HepG2 (cell line): Measurements from ENCODE around the gene TMEM74B. TPM values are rescaled to one million over a fixed set of nuclear protein-coding genes. Genes with fewer than 3 reads are reported as not detected.

Source experiments
- BRCA1 ChIP-seq: sonication (generic); formaldehyde crosslinking; IDR thresholded peaks from 2 replicates; pipeline ENCODE4 v1.4.0; 2020; ENCODE audit warnings: missing genetic modification reagents
- CHD2 ChIP-seq: IDR thresholded peaks from 2 replicates; pipeline ENCODE4 v1.6.1; 2011; ENCODE audit warnings: low read depth, low read length, improper control_type of control experiment
- ELF4 ChIP-seq: sonication (generic); formaldehyde crosslinking; IDR thresholded peaks from 2 replicates; pipeline ENCODE4 v1.5.0; 2020; ENCODE audit warnings: missing genetic modification reagents, mild to moderate bottlenecking, moderate library complexity, borderline replicate concordance
- ETV6 ChIP-seq: sonication (generic); formaldehyde crosslinking; conservative IDR thresholded peaks from 2 replicates; pipeline ENCODE4 v1.4.0; 2020; ENCODE audit warnings: missing genetic modification reagents
- FLYWCH1 ChIP-seq: sonication (generic); formaldehyde crosslinking; IDR thresholded peaks from 2 replicates; pipeline ENCODE4 v1.8.1; 2023; ENCODE audit warnings: mild to moderate bottlenecking, missing genetic modification reagents
- FOXK1 ChIP-seq: sonication (generic); formaldehyde crosslinking; IDR thresholded peaks from 2 replicates; pipeline ENCODE4 v1.4.0; 2020; ENCODE audit warnings: low read depth, missing genetic modification reagents, borderline replicate concordance
- HMGA1 ChIP-seq: sonication (generic); formaldehyde crosslinking; conservative IDR thresholded peaks from 2 replicates; pipeline ENCODE4 v1.4.0; 2020; ENCODE audit warnings: missing genetic modification reagents
- JUNB ChIP-seq: sonication (generic); formaldehyde crosslinking; IDR thresholded peaks from 2 replicates; pipeline ENCODE4 v1.8.0; 2022; ENCODE audit warnings: missing genetic modification reagents, mild to moderate bottlenecking, borderline replicate concordance
- KDM3A ChIP-seq: IDR thresholded peaks from 2 replicates; pipeline ENCODE4 v1.6.1; 2018; ENCODE audit warnings: low read depth, missing compliant biosample characterization
- SKI ChIP-seq: fragments of 450-650 bp; IDR thresholded peaks from one replicate; pipeline ENCODE4 v1.6.1; 2018; ENCODE audit warnings: mild to moderate bottlenecking; ENCODE audit not compliant: partially characterized antibody
- TOPORS ChIP-seq: sonication (generic); formaldehyde crosslinking; IDR thresholded peaks from 2 replicates; pipeline ENCODE4 v1.8.0; 2023; ENCODE audit warnings: mild to moderate bottlenecking, missing genetic modification reagents
- ZNF615 ChIP-seq: sonication (generic); formaldehyde crosslinking; IDR thresholded peaks from 2 replicates; pipeline ENCODE4 v1.5.0; 2020; ENCODE audit warnings: mild to moderate bottlenecking, missing genetic modification reagents, borderline replicate concordance
- ZNF770 ChIP-seq: sonication (generic); formaldehyde crosslinking; IDR thresholded peaks from 2 replicates; pipeline ENCODE4 v1.5.0; 2020; ENCODE audit warnings: mild to moderate bottlenecking, missing genetic modification reagents
- ZSCAN31 ChIP-seq: sonication (generic); formaldehyde crosslinking; IDR thresholded peaks from 2 replicates; pipeline ENCODE4 v1.5.0; 2020; ENCODE audit warnings: low read depth, mild to moderate bottlenecking, missing genetic modification reagents
- polyA plus RNA-seq, 8 experiments: library from polyadenylated mRNA; depleted of rRNA in 3 of 8; stranded (reverse) in 7 of 8; unstranded in 1 of 8; fragments of >200 nt; fragmentation: Illumina TruSeq in 4 of 8; extraction: Trizol in 4 of 8; gene quantifications; 2 replicates each; pipeline versions ENCODE4 v1.2.1 to v1.2.3, GENCODE V29; 2011 to 2016; ENCODE audit warnings: low read depth in 4 of 8, missing spikeins in 1 of 8, mixed read lengths in 1 of 8; ENCODE audit not compliant: insufficient read depth in 1 of 8
- total RNA-seq, 5 experiments: library from RNA; depleted of rRNA; stranded (reverse); fragments of >200 nt; fragmentation: Illumina TruSeq; extraction: Trizol; gene quantifications; 2 replicates each; pipeline ENCODE4 v1.2.3, GENCODE V29; 2016; ENCODE audit warnings: low read depth in 1 of 5
- TF ChIP-seq, protein P1 (sequence below): sonication (generic); formaldehyde crosslinking; IDR thresholded peaks from 2 replicates; pipeline ENCODE4 v1.5.0; 2020; ENCODE audit warnings: mild to moderate bottlenecking, missing genetic modification reagents, borderline replicate concordance
- TF ChIP-seq, protein P2 (sequence below): IDR thresholded peaks from 2 replicates; pipeline ENCODE4 v1.6.1; 2016; ENCODE audit warnings: missing compliant biosample characterization, missing genetic modification reagents, borderline replicate concordance
- TF ChIP-seq, protein P3 (sequence below): sonication (generic); formaldehyde crosslinking; conservative IDR thresholded peaks from 2 replicates; pipeline ENCODE4 v1.5.0; 2020; ENCODE audit warnings: missing genetic modification reagents

TMEM74B gene
- total and polyA plus RNA-seq, 2 of the 13 experiments (the other 11 are each of a cell fraction or from before 2014, with no cell fraction given) = 4.7 to 18.4 TPM

GRCh38 chr20:1184638-1185315 lies at the start of gene TMEM74B (continued):
- TF ChIP-seq, protein P1, sequence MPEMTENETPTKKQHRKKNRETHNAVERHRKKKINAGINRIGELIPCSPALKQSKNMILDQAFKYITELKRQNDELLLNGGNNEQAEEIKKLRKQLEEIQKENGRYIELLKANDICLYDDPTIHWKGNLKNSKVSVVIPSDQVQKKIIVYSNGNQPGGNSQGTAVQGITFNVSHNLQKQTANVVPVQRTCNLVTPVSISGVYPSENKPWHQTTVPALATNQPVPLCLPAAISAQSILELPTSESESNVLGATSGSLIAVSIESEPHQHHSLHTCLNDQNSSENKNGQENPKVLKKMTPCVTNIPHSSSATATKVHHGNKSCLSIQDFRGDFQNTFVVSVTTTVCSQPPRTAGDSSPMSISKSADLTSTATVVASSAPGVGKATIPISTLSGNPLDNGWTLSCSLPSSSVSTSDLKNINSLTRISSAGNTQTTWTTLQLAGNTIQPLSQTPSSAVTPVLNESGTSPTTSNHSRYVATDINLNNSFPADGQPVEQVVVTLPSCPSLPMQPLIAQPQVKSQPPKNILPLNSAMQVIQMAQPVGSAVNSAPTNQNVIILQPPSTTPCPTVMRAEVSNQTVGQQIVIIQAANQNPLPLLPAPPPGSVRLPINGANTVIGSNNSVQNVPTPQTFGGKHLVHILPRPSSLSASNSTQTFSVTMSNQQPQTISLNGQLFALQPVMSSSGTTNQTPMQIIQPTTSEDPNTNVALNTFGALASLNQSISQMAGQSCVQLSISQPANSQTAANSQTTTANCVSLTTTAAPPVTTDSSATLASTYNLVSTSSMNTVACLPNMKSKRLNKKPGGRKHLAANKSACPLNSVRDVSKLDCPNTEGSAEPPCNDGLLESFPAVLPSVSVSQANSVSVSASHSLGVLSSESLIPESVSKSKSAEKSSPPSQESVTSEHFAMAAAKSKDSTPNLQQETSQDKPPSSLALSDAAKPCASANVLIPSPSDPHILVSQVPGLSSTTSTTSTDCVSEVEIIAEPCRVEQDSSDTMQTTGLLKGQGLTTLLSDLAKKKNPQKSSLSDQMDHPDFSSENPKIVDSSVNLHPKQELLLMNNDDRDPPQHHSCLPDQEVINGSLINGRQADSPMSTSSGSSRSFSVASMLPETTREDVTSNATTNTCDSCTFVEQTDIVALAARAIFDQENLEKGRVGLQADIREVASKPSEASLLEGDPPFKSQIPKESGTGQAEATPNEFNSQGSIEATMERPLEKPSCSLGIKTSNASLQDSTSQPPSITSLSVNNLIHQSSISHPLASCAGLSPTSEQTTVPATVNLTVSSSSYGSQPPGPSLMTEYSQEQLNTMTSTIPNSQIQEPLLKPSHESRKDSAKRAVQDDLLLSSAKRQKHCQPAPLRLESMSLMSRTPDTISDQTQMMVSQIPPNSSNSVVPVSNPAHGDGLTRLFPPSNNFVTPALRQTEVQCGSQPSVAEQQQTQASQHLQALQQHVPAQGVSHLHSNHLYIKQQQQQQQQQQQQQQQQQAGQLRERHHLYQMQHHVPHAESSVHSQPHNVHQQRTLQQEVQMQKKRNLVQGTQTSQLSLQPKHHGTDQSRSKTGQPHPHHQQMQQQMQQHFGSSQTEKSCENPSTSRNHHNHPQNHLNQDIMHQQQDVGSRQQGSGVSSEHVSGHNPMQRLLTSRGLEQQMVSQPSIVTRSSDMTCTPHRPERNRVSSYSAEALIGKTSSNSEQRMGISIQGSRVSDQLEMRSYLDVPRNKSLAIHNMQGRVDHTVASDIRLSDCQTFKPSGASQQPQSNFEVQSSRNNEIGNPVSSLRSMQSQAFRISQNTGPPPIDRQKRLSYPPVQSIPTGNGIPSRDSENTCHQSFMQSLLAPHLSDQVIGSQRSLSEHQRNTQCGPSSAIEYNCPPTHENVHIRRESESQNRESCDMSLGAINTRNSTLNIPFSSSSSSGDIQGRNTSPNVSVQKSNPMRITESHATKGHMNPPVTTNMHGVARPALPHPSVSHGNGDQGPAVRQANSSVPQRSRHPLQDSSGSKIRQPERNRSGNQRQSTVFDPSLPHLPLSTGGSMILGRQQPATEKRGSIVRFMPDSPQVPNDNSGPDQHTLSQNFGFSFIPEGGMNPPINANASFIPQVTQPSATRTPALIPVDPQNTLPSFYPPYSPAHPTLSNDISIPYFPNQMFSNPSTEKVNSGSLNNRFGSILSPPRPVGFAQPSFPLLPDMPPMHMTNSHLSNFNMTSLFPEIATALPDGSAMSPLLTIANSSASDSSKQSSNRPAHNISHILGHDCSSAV (CRISPR knock-in tag) = peak; percentile 48; the same call in 1 of the 2 replicates
- TF ChIP-seq SKI (no peak), CHD2 (no peak), ZNF770 (CRISPR knock-in tag) (peak; percentile 61), ETV6 (no peak), FOXK1 (CRISPR knock-in tag) (no peak), BRCA1 (no peak), ZSCAN31 (0 out of 2 replicates have a peak, but pooled peaks have one; percentile 45), KDM3A (no peak), TOPORS (CRISPR knock-in tag) (no peak), JUNB (no peak), HMGA1 (CRISPR knock-in tag) (no peak), ZNF615 (CRISPR knock-in tag) (no peak), ELF4 (CRISPR knock-in tag) (no peak), FLYWCH1 (CRISPR knock-in tag) (no peak)
- TF ChIP-seq, protein P2, sequence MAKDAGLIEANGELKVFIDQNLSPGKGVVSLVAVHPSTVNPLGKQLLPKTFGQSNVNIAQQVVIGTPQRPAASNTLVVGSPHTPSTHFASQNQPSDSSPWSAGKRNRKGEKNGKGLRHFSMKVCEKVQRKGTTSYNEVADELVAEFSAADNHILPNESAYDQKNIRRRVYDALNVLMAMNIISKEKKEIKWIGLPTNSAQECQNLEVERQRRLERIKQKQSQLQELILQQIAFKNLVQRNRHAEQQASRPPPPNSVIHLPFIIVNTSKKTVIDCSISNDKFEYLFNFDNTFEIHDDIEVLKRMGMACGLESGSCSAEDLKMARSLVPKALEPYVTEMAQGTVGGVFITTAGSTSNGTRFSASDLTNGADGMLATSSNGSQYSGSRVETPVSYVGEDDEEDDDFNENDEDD (CRISPR knock-in tag) = peak; percentile 75
- TF ChIP-seq, protein P3, sequence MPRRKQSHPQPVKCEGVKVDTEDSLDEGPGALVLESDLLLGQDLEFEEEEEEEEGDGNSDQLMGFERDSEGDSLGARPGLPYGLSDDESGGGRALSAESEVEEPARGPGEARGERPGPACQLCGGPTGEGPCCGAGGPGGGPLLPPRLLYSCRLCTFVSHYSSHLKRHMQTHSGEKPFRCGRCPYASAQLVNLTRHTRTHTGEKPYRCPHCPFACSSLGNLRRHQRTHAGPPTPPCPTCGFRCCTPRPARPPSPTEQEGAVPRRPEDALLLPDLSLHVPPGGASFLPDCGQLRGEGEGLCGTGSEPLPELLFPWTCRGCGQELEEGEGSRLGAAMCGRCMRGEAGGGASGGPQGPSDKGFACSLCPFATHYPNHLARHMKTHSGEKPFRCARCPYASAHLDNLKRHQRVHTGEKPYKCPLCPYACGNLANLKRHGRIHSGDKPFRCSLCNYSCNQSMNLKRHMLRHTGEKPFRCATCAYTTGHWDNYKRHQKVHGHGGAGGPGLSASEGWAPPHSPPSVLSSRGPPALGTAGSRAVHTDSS = no peak
